ENCODE data around the gene ITGA1.

DNA sequence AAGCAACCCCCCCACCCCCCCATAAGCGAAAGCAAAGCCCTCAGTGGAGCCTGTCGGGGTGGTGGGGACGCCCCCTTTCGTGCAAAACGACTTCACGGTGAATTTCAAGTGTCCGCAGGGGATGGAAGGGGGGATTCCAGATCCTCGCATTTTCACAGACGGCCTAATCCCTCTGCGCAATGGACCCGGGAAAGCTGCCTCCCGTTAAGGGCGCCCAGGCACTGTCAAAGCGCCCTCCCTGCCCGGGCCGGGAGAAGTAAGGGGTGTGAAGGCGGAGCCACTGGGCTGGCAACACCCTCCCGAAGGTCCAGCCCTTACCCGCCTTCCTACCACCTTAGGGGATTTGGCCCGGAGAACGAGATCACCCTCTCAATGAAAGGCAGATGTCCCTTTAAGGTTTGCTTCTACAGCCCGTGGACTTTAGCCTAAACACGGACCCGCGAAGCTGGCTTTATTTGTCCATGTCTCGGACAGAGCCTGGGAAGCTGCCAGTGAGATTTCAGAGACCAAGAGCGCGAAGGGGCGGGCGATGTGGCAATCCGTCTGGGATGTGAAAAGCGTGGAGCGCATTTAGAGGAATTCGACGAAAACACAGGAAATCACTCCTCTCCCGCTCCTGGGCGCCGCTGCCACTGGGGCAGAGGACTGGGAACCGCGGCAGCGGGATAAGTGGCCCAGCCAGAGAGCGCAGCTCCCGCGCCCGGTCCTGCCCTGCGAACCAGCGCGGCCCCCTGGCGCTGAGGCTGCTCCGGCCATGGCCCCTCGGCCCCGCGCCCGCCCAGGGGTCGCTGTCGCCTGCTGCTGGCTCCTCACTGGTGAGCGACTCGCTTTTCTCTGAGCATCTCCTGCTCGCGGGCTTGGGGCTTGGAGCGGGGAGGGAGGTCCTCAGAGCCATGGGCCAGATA, at the start of gene ITGA1, which contains the start of gene PELO:
- TF ChIP-seq RARB (CRISPR knock-in tag; IDR thresholded peaks at IDR 0.05) (no peak), BACH2 (CRISPR knock-in tag; IDR thresholded peaks at IDR 0.05; ENCODE audit: borderline replicate concordance) (no peak), ZC3H10 (CRISPR knock-in tag; IDR thresholded peaks at IDR 0.05) (no peak), TCF4 (CRISPR knock-in tag; IDR thresholded peaks at IDR 0.05; ENCODE audit: borderline replicate concordance) (0 out of 2 replicates have a peak, but pooled peaks have one; percentile 43), ISL1 (CRISPR knock-in tag; IDR thresholded peaks at IDR 0.05) (no peak)
- TF ChIP-seq, protein P1, sequence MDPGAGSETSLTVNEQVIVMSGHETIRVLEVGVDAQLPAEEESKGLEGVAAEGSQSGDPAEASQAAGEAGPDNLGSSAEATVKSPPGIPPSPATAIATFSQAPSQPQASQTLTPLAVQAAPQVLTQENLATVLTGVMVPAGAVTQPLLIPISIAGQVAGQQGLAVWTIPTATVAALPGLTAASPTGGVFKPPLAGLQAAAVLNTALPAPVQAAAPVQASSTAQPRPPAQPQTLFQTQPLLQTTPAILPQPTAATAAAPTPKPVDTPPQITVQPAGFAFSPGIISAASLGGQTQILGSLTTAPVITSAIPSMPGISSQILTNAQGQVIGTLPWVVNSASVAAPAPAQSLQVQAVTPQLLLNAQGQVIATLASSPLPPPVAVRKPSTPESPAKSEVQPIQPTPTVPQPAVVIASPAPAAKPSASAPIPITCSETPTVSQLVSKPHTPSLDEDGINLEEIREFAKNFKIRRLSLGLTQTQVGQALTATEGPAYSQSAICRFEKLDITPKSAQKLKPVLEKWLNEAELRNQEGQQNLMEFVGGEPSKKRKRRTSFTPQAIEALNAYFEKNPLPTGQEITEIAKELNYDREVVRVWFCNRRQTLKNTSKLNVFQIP (CRISPR knock-in tag; IDR thresholded peaks at IDR 0.05; ENCODE audit: borderline replicate concordance, low read depth): no peak

All from SK-N-SH treated with all-trans-retinoic acid at 6 μM for 48 hours (cell line).